ENCODE data around the gene MOV10L1. TPM values are rescaled to one million over a fixed set of nuclear protein-coding genes. Genes with fewer than 3 reads are reported as not detected.

MOV10L1 gene
- total and polyA plus RNA-seq, 12 donors = 0.16 to 0.42 (median 0.26) TPM; not detected in 8

DNA sequence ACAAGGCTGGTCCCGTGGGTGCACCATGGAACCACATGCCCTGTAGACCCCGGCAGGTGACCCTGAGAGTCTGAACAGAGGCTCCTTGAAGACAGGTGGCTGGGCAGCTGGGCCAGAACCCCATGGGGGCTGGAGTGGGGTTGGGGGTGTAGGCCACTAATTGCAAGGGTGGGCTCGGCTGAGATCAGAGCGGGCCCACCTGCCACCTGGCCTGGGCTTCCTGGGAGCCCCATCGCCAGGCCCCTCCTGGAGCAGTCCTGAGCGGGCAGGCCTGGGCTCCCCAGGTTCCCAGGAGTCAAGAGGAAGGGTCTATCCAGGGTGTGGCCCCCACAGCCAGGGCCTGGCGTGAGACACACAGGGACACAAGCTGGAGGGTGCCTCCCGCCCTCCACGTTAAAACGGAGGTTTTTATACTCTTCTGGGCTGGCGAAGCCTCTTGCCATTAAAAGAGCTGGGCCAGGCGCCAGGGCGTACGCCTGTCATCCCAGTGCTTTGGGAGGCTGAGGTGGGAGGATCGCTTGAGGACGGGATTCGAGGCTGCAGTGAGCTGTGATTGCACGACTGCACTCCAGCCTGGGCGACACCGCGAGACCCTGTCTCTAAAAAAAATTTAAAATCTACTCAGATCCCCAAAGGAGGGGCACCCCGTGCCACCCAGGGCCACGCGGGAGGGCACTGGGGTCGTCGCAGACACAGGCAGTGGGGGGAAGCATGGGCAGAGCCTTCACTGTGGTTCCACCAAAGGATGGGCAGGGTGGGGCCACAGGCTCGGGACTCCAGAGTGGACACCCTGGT, 91.1 kb downstream of the MOV10L1 start:
- DNase-seq = no peak
- Histone ChIP-seq H3K27ac (no peak overlapping the region), H3K27me3 (peaks cover 0 to 42% (median 35%) of the 10 kb centered on the region in 7 donors), H3K36me3 (no peaks in the 10 kb centered on the region), H3K4me3 (no peak overlapping the region), H3K9me3 (no peaks in the 10 kb centered on the region), H3K4me1 (peaks cover 10 to 29% (median 23%) of the 10 kb centered on the region in 9 donors)
- 92 to 94% methylated on average over 27 of the region's 27 CpGs for WGBS, 2 donors
- no peak for ATAC-seq
- intact Hi-C loops (cut with DNase I) = no loop called here
- no peak for TF ChIP-seq CTCF (IDR thresholded peaks at IDR 0.05)

- 76 to 83% methylated on average over 31 of the region's 31 CpGs for WGBS, 2 donors
- H3K9me3 ChIP-seq = no peaks in the 10 kb centered on the region
- TF ChIP-seq CTCF (IDR thresholded peaks at IDR 0.05) = no peak
- no peaks in the 10 kb centered on the region for H3K36me3 ChIP-seq
- H3K27me3 ChIP-seq = peaks cover 0 to 28% (median 24%) of the 10 kb centered on the region in 7 donors
- no peak overlapping the region for H3K27ac ChIP-seq
- H3K4me3 ChIP-seq = no peak overlapping the region
- peaks cover 10 to 40% (median 34%) of the 10 kb centered on the region in 9 donors for H3K4me1 ChIP-seq
- intact Hi-C loops (cut with DNase I) = no loop called here
- ATAC-seq (peak in 3 of 8 donors; percentile 6 to 22 (median 16)), DNase-seq (no peak)
Measured at GRCh38 chr22:50182176-50183081, 92.6 kb downstream of the MOV10L1 start.

- Histone ChIP-seq H3K27ac (peak overlapping the region in 8 of 10 donors; percentile 5 to 91 (median 57)), H3K4me3 (no peak overlapping the region), H3K9me3 (no peaks in the 10 kb centered on the region), H3K27me3 (peaks cover 0 to 19% (median 15%) of the 10 kb centered on the region in 7 donors), H3K36me3 (no peaks in the 10 kb centered on the region), H3K4me1 (peaks cover 10 to 42% (median 36%) of the 10 kb centered on the region in 9 donors)
- ATAC-seq = peak in 1 of 8 donors; percentile 1
- TF ChIP-seq CTCF (IDR thresholded peaks at IDR 0.05) = no peak
- intact Hi-C loops (cut with DNase I) = no loop called here
- DNase-seq = no peak
- WGBS, 2 donors = 85 to 86% methylated on average over 18 to 19 of the region's 19 CpGs
Measured at GRCh38 chr22:50183141-50183971, 93.5 kb downstream of the MOV10L1 start.

All from heart right ventricle (tissue), 16 donors.